HepG2 (cell line): ENCODE measurements around the gene GLO1. TPM values are rescaled to one million over a fixed set of nuclear protein-coding genes. Genes with fewer than 3 reads are reported as not detected.
A peak's percentile ranks its signal among the peaks of the same experiment; 100 is the strongest.

Experiments used
- AKNA ChIP-seq: sonication (generic); formaldehyde crosslinking; IDR thresholded peaks from 2 replicates; pipeline ENCODE4 v1.4.0; 2020; ENCODE audit warnings: missing genetic modification reagents, borderline replicate concordance
- FOSL2 ChIP-seq: sonication (generic); formaldehyde crosslinking; IDR thresholded peaks from 2 replicates; pipeline ENCODE4 v1.4.0; 2020; ENCODE audit warnings: missing genetic modification reagents
- NR2F2 ChIP-seq: IDR thresholded peaks from 2 replicates; pipeline ENCODE4 v1.6.1; 2012; ENCODE audit warnings: low read depth, inconsistent platforms, borderline replicate concordance
- PRDM15 ChIP-seq: sonication (generic); formaldehyde crosslinking; IDR thresholded peaks from 2 replicates; pipeline ENCODE4 v1.4.0; 2020; ENCODE audit warnings: missing genetic modification reagents
- STAT6 ChIP-seq: sonication (generic); formaldehyde crosslinking; IDR thresholded peaks from 2 replicates; pipeline ENCODE4 v1.4.0; 2020; ENCODE audit warnings: missing genetic modification reagents, mild to moderate bottlenecking, borderline replicate concordance
- TGIF2 ChIP-seq: IDR thresholded peaks from 2 replicates; pipeline ENCODE4 v1.6.1; 2016; ENCODE audit warnings: control low read depth, missing compliant biosample characterization
- THAP9 ChIP-seq: sonication (generic); formaldehyde crosslinking; IDR thresholded peaks from 2 replicates; pipeline ENCODE4; 2020; ENCODE audit warnings: missing genetic modification reagents, mild to moderate bottlenecking, borderline replicate concordance
- ZBTB37 ChIP-seq: sonication (generic); formaldehyde crosslinking; IDR thresholded peaks from 2 replicates; pipeline ENCODE4 v1.4.0; 2020; ENCODE audit warnings: mild to moderate bottlenecking, missing genetic modification reagents
- ZNF121 ChIP-seq: sonication (generic); formaldehyde crosslinking; IDR thresholded peaks from 2 replicates; pipeline ENCODE4 v1.5.0; 2020; ENCODE audit warnings: mild to moderate bottlenecking, missing genetic modification reagents
- polyA plus RNA-seq, 8 experiments: library from polyadenylated mRNA; depleted of rRNA in 3 of 8; stranded (reverse) in 7 of 8; unstranded in 1 of 8; fragments of >200 nt; fragmentation: Illumina TruSeq in 4 of 8; extraction: Trizol in 4 of 8; gene quantifications; 2 replicates each; pipeline versions ENCODE4 v1.2.1 to v1.2.3, GENCODE V29; 2011 to 2016; ENCODE audit warnings: low read depth in 4 of 8, missing spikeins in 1 of 8, mixed read lengths in 1 of 8; ENCODE audit not compliant: insufficient read depth in 1 of 8
- total RNA-seq, 5 experiments: library from RNA; depleted of rRNA; stranded (reverse); fragments of >200 nt; fragmentation: Illumina TruSeq; extraction: Trizol; gene quantifications; 2 replicates each; pipeline ENCODE4 v1.2.3, GENCODE V29; 2016; ENCODE audit warnings: low read depth in 1 of 5
- TF ChIP-seq, protein P1 (sequence below): sonication (generic); formaldehyde crosslinking; conservative IDR thresholded peaks from 2 replicates; pipeline ENCODE4 v1.4.0; 2020; ENCODE audit warnings: missing genetic modification reagents

GLO1 gene
- total and polyA plus RNA-seq, 2 of the 13 experiments (the other 11 are each of a cell fraction or from before 2014, with no cell fraction given): 77.1 to 177 TPM

DNA sequence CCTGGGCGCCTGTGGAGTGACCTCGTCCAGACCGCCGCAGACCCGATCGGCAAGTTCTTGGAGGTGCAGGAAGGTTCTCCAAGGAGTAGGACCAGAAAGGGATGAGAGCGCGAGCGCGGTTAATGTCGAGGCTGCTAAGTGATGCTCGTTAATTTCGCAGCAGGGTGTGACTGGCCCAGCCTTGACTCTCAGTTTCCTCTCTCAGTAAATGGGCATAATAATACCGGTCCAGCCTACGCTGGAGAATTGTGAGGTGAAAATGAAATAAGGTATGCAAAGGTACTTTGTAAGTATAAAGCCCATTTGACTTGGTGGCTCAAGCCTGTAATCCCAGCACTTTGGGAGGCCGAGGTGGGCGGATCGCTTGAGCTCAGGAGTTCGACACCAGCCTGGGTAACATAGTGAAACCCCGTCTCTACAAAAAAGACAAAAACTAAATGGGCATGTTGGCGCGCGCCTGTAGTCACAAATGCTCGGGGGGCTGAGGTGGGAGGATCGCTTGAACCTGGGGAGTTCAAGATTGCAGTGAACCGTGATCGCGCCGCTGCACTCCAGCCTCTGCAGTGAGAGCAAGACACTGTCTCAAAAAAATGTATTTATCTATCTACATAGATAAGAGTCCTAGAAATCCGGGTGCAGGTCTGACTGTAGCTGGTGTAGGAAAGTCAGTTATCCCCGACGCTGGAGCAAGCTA lies 62.6 kb downstream of the GLO1 start (continued):
- no peak for TF ChIP-seq STAT6
- TF ChIP-seq ZBTB37 (CRISPR knock-in tag): no peak
- TF ChIP-seq NR2F2: no peak
- no peak for TF ChIP-seq ZNF121 (CRISPR knock-in tag)
- no peak for TF ChIP-seq FOSL2 (CRISPR knock-in tag)
- no peak for TF ChIP-seq AKNA (CRISPR knock-in tag)
- TF ChIP-seq TGIF2 (CRISPR knock-in tag): no peak
- TF ChIP-seq PRDM15: 0 out of 2 replicates have a peak, but pooled peaks have one; percentile 37
- TF ChIP-seq, protein P1, sequence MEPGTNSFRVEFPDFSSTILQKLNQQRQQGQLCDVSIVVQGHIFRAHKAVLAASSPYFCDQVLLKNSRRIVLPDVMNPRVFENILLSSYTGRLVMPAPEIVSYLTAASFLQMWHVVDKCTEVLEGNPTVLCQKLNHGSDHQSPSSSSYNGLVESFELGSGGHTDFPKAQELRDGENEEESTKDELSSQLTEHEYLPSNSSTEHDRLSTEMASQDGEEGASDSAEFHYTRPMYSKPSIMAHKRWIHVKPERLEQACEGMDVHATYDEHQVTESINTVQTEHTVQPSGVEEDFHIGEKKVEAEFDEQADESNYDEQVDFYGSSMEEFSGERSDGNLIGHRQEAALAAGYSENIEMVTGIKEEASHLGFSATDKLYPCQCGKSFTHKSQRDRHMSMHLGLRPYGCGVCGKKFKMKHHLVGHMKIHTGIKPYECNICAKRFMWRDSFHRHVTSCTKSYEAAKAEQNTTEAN (CRISPR knock-in tag): 0 out of 2 replicates have a peak, but pooled peaks have one; percentile 1
- TF ChIP-seq THAP9: no peak
